ENCODE measurements around the gene PRR23E. TPM values are rescaled to one million over a fixed set of nuclear protein-coding genes. Genes with fewer than 3 reads are reported as not detected.

Gene PRR23E
- total and polyA plus RNA-seq, 2 experiments from 2014 or later: not detected

DNA sequence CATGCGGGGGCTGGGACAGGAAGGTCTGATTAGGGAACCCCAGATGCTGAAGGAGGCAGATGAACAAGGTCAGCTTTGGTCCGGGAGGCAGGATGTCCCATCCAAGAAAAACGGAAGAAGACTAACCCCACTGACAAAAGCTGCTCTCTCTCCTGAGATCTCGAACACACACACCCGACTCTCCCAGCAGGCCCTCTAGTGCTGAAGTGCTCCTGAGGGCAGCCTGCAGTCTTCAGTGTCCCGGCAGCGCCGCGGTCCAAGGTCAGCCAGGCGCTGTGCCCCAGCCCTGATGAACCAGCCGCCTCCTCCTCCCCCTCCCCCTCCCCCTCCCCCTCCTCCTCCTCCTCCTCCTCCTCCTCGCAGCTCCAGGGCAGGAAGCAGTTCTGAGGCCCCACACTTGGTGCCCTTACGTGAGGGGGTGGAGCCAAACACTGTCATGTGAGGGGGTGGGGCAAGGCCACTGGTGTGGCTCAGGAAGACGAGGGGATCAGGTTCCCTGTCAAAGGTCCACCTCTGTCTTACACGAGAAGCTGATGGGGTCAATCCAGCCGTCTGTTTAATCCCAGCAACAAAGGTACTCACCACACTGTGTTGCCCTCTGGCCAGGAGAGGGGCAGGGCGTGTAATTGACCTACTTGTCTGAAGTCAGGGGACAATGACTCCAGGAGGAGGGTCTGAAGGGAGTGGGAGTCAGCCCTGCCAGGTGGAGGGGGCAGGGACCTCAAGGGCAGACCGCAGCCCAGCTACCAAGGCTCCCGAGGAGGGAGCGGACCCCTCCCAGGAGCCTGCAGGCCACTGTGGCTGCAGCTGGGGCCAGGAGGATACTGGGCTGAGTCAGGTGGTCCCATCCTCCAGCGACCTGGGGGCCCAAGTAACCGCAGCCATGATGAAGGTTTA, 34.3 kb downstream of the PRR23E start:
- Histone ChIP-seq H3K4me1 (ENCODE audit: insufficient read depth) (no peaks in the 10 kb centered on the region), H3K4me3 (no peak overlapping the region), H3K9me2 (ENCODE audit: insufficient read depth) (no peaks in the 10 kb centered on the region), H3F3A (replicated peaks; ENCODE audit: low read depth) (no peaks in the 10 kb centered on the region), H3K27ac (ENCODE audit: low read depth) (no peak overlapping the region), H3K27me3 (ENCODE audit: insufficient read depth) (no peaks in the 10 kb centered on the region), H3K4me2 (0 out of 2 replicates have a peak overlapping the region, but pooled peaks have one; percentile 32), H4K20me1 (replicated peaks; ENCODE audit: insufficient read depth) (no peaks in the 10 kb centered on the region), H2AFZ (no peak overlapping the region), H3K79me2 (replicated peaks; ENCODE audit: insufficient read depth) (no peaks in the 10 kb centered on the region), H3K36me3 (ENCODE audit: insufficient read depth) (no peaks in the 10 kb centered on the region)
- peak; percentile 68 for DNase-seq (ENCODE audit: low spot score)
- H3K9me3 Mint-ChIP-seq: peaks cover 42% of the 10 kb centered on the region
- TF ChIP-seq ZNF114 (CRISPR knock-in tag; IDR thresholded peaks at IDR 0.05) (no peak), CREB1 (CRISPR knock-in tag; IDR thresholded peaks at IDR 0.05; ENCODE audit: low read depth) (no peak)
- TF ChIP-seq, protein P1, sequence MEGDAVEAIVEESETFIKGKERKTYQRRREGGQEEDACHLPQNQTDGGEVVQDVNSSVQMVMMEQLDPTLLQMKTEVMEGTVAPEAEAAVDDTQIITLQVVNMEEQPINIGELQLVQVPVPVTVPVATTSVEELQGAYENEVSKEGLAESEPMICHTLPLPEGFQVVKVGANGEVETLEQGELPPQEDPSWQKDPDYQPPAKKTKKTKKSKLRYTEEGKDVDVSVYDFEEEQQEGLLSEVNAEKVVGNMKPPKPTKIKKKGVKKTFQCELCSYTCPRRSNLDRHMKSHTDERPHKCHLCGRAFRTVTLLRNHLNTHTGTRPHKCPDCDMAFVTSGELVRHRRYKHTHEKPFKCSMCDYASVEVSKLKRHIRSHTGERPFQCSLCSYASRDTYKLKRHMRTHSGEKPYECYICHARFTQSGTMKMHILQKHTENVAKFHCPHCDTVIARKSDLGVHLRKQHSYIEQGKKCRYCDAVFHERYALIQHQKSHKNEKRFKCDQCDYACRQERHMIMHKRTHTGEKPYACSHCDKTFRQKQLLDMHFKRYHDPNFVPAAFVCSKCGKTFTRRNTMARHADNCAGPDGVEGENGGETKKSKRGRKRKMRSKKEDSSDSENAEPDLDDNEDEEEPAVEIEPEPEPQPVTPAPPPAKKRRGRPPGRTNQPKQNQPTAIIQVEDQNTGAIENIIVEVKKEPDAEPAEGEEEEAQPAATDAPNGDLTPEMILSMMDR (conservative IDR thresholded peaks at IDR 0.05; ENCODE audit: low read depth in 2 of 2): no peak
- TF ChIP-seq, protein P2, sequence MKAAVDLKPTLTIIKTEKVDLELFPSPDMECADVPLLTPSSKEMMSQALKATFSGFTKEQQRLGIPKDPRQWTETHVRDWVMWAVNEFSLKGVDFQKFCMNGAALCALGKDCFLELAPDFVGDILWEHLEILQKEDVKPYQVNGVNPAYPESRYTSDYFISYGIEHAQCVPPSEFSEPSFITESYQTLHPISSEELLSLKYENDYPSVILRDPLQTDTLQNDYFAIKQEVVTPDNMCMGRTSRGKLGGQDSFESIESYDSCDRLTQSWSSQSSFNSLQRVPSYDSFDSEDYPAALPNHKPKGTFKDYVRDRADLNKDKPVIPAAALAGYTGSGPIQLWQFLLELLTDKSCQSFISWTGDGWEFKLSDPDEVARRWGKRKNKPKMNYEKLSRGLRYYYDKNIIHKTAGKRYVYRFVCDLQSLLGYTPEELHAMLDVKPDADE (IDR thresholded peaks at IDR 0.05): no peak
- TF ChIP-seq, protein P3, sequence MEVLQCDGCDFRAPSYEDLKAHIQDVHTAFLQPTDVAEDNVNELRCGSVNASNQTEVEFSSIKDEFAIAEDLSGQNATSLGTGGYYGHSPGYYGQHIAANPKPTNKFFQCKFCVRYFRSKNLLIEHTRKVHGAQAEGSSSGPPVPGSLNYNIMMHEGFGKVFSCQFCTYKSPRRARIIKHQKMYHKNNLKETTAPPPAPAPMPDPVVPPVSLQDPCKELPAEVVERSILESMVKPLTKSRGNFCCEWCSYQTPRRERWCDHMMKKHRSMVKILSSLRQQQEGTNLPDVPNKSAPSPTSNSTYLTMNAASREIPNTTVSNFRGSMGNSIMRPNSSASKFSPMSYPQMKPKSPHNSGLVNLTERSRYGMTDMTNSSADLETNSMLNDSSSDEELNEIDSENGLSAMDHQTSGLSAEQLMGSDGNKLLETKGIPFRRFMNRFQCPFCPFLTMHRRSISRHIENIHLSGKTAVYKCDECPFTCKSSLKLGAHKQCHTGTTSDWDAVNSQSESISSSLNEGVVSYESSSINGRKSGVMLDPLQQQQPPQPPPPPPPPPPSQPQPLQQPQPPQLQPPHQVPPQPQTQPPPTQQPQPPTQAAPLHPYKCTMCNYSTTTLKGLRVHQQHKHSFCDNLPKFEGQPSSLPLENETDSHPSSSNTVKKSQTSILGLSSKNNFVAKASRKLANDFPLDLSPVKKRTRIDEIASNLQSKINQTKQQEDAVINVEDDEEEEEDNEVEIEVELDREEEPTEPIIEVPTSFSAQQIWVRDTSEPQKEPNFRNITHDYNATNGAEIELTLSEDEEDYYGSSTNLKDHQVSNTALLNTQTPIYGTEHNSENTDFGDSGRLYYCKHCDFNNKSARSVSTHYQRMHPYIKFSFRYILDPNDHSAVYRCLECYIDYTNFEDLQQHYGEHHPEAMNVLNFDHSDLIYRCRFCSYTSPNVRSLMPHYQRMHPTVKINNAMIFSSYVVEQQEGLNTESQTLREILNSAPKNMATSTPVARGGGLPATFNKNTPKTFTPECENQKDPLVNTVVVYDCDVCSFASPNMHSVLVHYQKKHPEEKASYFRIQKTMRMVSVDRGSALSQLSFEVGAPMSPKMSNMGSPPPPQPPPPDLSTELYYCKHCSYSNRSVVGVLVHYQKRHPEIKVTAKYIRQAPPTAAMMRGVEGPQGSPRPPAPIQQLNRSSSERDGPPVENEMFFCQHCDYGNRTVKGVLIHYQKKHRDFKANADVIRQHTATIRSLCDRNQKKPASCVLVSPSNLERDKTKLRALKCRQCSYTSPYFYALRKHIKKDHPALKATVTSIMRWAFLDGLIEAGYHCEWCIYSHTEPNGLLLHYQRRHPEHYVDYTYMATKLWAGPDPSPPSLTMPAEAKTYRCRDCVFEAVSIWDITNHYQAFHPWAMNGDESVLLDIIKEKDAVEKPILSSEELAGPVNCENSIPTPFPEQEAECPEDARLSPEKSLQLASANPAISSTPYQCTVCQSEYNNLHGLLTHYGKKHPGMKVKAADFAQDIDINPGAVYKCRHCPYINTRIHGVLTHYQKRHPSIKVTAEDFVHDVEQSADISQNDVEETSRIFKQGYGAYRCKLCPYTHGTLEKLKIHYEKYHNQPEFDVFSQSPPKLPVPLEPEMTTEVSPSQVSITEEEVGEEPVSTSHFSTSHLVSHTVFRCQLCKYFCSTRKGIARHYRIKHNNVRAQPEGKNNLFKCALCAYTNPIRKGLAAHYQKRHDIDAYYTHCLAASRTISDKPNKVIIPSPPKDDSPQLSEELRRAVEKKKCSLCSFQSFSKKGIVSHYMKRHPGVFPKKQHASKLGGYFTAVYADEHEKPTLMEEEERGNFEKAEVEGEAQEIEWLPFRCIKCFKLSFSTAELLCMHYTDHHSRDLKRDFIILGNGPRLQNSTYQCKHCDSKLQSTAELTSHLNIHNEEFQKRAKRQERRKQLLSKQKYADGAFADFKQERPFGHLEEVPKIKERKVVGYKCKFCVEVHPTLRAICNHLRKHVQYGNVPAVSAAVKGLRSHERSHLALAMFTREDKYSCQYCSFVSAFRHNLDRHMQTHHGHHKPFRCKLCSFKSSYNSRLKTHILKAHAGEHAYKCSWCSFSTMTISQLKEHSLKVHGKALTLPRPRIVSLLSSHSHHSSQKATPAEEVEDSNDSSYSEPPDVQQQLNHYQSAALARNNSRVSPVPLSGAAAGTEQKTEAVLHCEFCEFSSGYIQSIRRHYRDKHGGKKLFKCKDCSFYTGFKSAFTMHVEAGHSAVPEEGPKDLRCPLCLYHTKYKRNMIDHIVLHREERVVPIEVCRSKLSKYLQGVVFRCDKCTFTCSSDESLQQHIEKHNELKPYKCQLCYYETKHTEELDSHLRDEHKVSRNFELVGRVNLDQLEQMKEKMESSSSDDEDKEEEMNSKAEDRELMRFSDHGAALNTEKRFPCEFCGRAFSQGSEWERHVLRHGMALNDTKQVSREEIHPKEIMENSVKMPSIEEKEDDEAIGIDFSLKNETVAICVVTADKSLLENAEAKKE (CRISPR knock-in tag; IDR thresholded peaks at IDR 0.05): no peak
- peak; percentile 96 for ATAC-seq
- no peak overlapping the region for H3K27ac Mint-ChIP-seq
- no peak overlapping the region for H3K4me3 Mint-ChIP-seq
- peaks cover 14% of the 10 kb centered on the region; the same call in 2 of the 3 replicates for H3K36me3 Mint-ChIP-seq (ENCODE audit: low read depth)
- no peaks in the 10 kb centered on the region; the same call in 2 of the 3 replicates for H3K4me1 Mint-ChIP-seq
- H3K27me3 Mint-ChIP-seq (ENCODE audit: insufficient read depth, low read depth, poor library complexity): peaks cover 4% of the 10 kb centered on the region

Measured in GM23338 (cell line).